A549 (cell line): Measurements from ENCODE around the gene PTPRD.

ENCODE experiments used
- CEBPB ChIP-seq, 2 experiments: fragments of >200 bp in 1 of 2; sonication (Bioruptor Twin) in 1 of 2; formaldehyde crosslinking in 1 of 2; IDR thresholded peaks; 2 replicates each; pipeline ENCODE4 v1.6.1; 2012 to 2016
- EP300 ChIP-seq, 2 experiments: fragments of >200 bp; sonication (Bioruptor Twin); formaldehyde crosslinking; IDR thresholded peaks; 2 replicates in 1 of 2; 3 replicates in 1 of 2; pipeline ENCODE4 v1.6.1; 2016 to 2017
- HOXA7 ChIP-seq: fragments of 250-450 bp; sonication (Bioruptor Pico); IDR thresholded peaks from 2 replicates; pipeline ENCODE4 v1.5.0; 2020; ENCODE audit warnings: mild to moderate bottlenecking, moderate library complexity
- JUNB ChIP-seq: fragments of >200 bp; sonication (Bioruptor Twin); formaldehyde crosslinking; IDR thresholded peaks from 2 replicates; pipeline ENCODE4 v1.6.1; 2016
- KDM1A ChIP-seq: fragments of 200-600 bp; sonication (generic); IDR thresholded peaks from 2 replicates; pipeline ENCODE4 v1.6.1; 2016; ENCODE audit warnings: low read depth, mild to moderate bottlenecking
- POLR2A ChIP-seq: IDR thresholded peaks from 2 replicates; pipeline ENCODE4 v1.6.1; 2012; ENCODE audit warnings: mild to moderate bottlenecking, low read length
- TP53 ChIP-seq: fragments of 250-450 bp; sonication (Bioruptor Pico); IDR thresholded peaks from 2 replicates; pipeline ENCODE4 v1.5.0; 2021; ENCODE audit warnings: mild to moderate bottlenecking, moderate library complexity
- TF ChIP-seq, protein P1 (sequence below): fragments of >200 bp; sonication (Bioruptor Twin); formaldehyde crosslinking; IDR thresholded peaks from 3 replicates; pipeline ENCODE4 v1.5.1; 2016

DNA sequence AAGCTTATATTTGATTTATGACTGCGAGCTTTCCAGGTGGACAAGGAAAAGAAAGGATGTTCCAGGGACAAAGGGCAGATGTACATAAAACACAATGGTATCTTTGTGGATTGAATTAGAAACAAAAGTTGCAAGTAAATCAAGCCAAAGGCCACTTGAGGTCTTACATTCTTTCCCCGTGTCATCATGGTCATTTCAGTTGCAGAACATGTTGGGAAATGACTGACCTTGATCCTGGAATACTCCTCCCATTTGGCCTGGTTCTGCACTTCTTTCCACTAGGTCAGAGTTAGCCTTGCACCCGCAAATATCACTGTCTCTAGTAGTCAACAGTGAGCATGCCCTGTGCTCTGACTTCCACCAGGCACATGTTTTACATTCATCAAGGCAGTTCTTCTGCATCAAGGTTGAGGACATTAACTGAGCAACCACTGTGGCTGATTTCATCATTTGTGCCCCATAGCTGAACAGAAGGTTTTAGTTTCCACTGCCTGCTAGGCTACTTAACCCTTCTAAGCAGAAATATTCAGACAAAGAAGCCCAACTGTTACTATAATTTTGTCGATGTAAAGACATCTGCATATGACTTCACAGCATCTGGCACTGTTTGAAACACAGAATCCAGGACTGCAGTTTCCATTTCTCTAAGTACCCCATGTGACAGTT is 1651.5 kb downstream of the PTPRD start:
- TF ChIP-seq EP300 (IDR thresholded peaks at IDR 0.05) (no peak), POLR2A (no peak), KDM1A (no peak), CEBPB (IDR thresholded peaks at IDR 0.05) (no peak), JUNB (no peak), HOXA7 (CRISPR knock-in tag) (no peak), TP53 (no peak)
- TF ChIP-seq, protein P1, sequence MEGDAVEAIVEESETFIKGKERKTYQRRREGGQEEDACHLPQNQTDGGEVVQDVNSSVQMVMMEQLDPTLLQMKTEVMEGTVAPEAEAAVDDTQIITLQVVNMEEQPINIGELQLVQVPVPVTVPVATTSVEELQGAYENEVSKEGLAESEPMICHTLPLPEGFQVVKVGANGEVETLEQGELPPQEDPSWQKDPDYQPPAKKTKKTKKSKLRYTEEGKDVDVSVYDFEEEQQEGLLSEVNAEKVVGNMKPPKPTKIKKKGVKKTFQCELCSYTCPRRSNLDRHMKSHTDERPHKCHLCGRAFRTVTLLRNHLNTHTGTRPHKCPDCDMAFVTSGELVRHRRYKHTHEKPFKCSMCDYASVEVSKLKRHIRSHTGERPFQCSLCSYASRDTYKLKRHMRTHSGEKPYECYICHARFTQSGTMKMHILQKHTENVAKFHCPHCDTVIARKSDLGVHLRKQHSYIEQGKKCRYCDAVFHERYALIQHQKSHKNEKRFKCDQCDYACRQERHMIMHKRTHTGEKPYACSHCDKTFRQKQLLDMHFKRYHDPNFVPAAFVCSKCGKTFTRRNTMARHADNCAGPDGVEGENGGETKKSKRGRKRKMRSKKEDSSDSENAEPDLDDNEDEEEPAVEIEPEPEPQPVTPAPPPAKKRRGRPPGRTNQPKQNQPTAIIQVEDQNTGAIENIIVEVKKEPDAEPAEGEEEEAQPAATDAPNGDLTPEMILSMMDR = no peak
